Activated CD4-positive, alpha-beta T cell treated with anti-CD3 and anti-CD28 coated beads for 36 hours (primary cell): ENCODE measurements around the gene CYP1A1. TPM values are rescaled to one million over a fixed set of nuclear protein-coding genes. Genes with fewer than 3 reads are reported as not detected.

Experiments
- ATAC-seq: fragments of 200-7000 bp; cut with Tn5 transposase; one replicate; pipeline ENCODE4 v1.10.0; 2021; ENCODE audit warnings: mild to moderate bottlenecking, moderate library complexity
- CTCF ChIA-PET: fragments of 350-600 bp; sonication (Branson Sonifier 250); formaldehyde crosslinking; loops from one replicate; lab custom pipeline; 2021; ENCODE audit warnings: antibody characterized with exemption; lab: Charles Lee
- POLR2A ChIA-PET: fragments of 350-600 bp; sonication (Branson Sonifier 250); formaldehyde crosslinking; loops from one replicate; lab custom pipeline; 2021; ENCODE audit warnings: antibody characterized with exemption, inconsistent platforms; lab: Charles Lee
- DNase-seq: peaks from one replicate; pipeline ENCODE4 v3.0.0-alpha.2; 2020
- H3K27ac Mint-ChIP-seq: one replicate; pipeline ENCODE4 v1.8.0; 2021; ENCODE audit warnings: mixed read lengths
- H3K27me3 Mint-ChIP-seq: one replicate; pipeline ENCODE4 v1.8.0; 2021; ENCODE audit warnings: mixed read lengths
- H3K36me3 Mint-ChIP-seq: one replicate; pipeline ENCODE4 v1.8.0; 2021; ENCODE audit warnings: low read depth, mixed read lengths
- H3K4me1 Mint-ChIP-seq: one replicate; pipeline ENCODE4 v1.8.0; 2021; ENCODE audit warnings: mixed read lengths
- H3K4me3 Mint-ChIP-seq: one replicate; pipeline ENCODE4 v1.8.0; 2021; ENCODE audit warnings: mild to moderate bottlenecking, moderate library complexity, mixed read lengths
- H3K9me3 Mint-ChIP-seq: one replicate; pipeline ENCODE4 v1.8.0; 2021; ENCODE audit warnings: low read depth, mixed read lengths
- intact Hi-C, 2 experiments: fragments of 100-400 bp; cut with DNase I in 1 of 2; cut with micrococcal nuclease in 1 of 2; formaldehyde crosslinking; loops; one replicate each; pipeline versions ENCODE4 v1.14.2 to v1.15.1; 2022 to 2024; cut with DNase I, micrococcal nuclease
- total RNA-seq, 2 experiments: library from RNA; stranded (reverse); gene quantifications; one replicate each; pipeline ENCODE4 v1.2.3, GENCODE V29; 2021

CYP1A1 gene
- total RNA-seq, 2 experiments from 2014 or later = 2.0 to 2.2 TPM

GRCh38 chr15:74695597-74696397, 29.5 kb downstream of the CYP1A1 start, which contains the start of gene EDC3:
TSS of gene EDC3 (minus strand) at chr15:74696024. CDS start at chr15:74675124, 20,900 bp downstream.
- Mint-ChIP-seq H3K4me3 (peak within 1 kb of the TSS; percentile 98), H3K9me3 (no peaks in the 10 kb centered on the region), H3K36me3 (peaks cover 2% of the 10 kb centered on the region), H3K4me1 (peaks cover 27% of the 10 kb centered on the region), H3K27ac (peak within 1 kb of the TSS; percentile 99), H3K27me3 (no peaks in the 10 kb centered on the region)
- DNase-seq (peak; percentile 92), ATAC-seq (peak; percentile 91)
- intact Hi-C loops = loop anchor here in 1 of 2 experiments (1.0 to 10.0 kb wide), 7 partner anchors 80 to 701 kb away; partner anchors contain the start of genes ARID3B, CLK3, COX5A and PML
- CTCF ChIA-PET = interaction anchor here (0.5 to 1.3 kb wide), 8 partner anchors 24 to 797 kb away, joined by 3 to 4 read pairs (median 3); no protein-coding TSS in a partner anchor
- POLR2A ChIA-PET = no interaction called here

GRCh38 chr15:74692327-74692726, 33.0 kb downstream of the CYP1A1 start:
- POLR2A ChIA-PET = no interaction called here
- CTCF ChIA-PET = interaction anchor here (0.6 kb wide), 1 partner anchor 8 kb away, joined by 3 read pairs; no protein-coding TSS in a partner anchor
- no peaks in the 10 kb centered on the region for H3K9me3 Mint-ChIP-seq
- DNase-seq (no peak), ATAC-seq (no peak)
- peaks cover 27% of the 10 kb centered on the region for H3K4me1 Mint-ChIP-seq
- intact Hi-C loops = loop anchor here in 1 of 2 experiments (10.0 kb wide), 1 partner anchor 698 kb away; the partner anchor contains the start of genes PML and STOML1
- no peak overlapping the region for H3K4me3 Mint-ChIP-seq
- no peak overlapping the region for H3K27ac Mint-ChIP-seq
- H3K27me3 Mint-ChIP-seq = no peaks in the 10 kb centered on the region
- H3K36me3 Mint-ChIP-seq = peaks cover 2% of the 10 kb centered on the region

GRCh38 chr15:74683758-74684157, 41.6 kb downstream of the CYP1A1 start:
- DNase-seq = no peak
- POLR2A ChIA-PET = interaction anchor here (0.6 to 0.8 kb wide), 2 partner anchors 65 to 768 kb away, joined by 3 to 8 read pairs; partner anchors contain the start of gene CYP1A2
- Mint-ChIP-seq H3K4me1 (peaks cover 8% of the 10 kb centered on the region), H3K27ac (no peak overlapping the region), H3K27me3 (no peaks in the 10 kb centered on the region), H3K36me3 (peaks cover 19% of the 10 kb centered on the region), H3K9me3 (peaks cover 3% of the 10 kb centered on the region), H3K4me3 (no peak overlapping the region)
- CTCF ChIA-PET = interaction anchor here (0.6 to 1.2 kb wide), 3 partner anchors 62 to 1489 kb away, joined by 3 to 4 read pairs (median 3); no protein-coding TSS in a partner anchor
- intact Hi-C loops = no loop called here
- ATAC-seq = peak; percentile 39

GRCh38 chr15:74682954-74683353, 42.4 kb downstream of the CYP1A1 start:
- Mint-ChIP-seq H3K36me3 (peaks cover 19% of the 10 kb centered on the region), H3K9me3 (peaks cover 3% of the 10 kb centered on the region), H3K27ac (no peak overlapping the region), H3K27me3 (no peaks in the 10 kb centered on the region), H3K4me1 (peaks cover 8% of the 10 kb centered on the region), H3K4me3 (no peak overlapping the region)
- ATAC-seq (peak; percentile 65), DNase-seq (no peak)
- ChIA-PET POLR2A (no interaction called here), CTCF (interaction anchor here (0.8 to 1.2 kb wide), 2 partner anchors 62 to 1490 kb away, joined by 3 to 4 read pairs; no protein-coding TSS in a partner anchor)
- intact Hi-C loops = no loop called here

- Mint-ChIP-seq H3K27ac (no peak overlapping the region), H3K4me3 (no peak overlapping the region), H3K9me3 (peaks cover 3% of the 10 kb centered on the region), H3K27me3 (no peaks in the 10 kb centered on the region), H3K36me3 (peaks cover 17% of the 10 kb centered on the region), H3K4me1 (peaks cover 15% of the 10 kb centered on the region)
- POLR2A ChIA-PET = no interaction called here
- DNase-seq (no peak), ATAC-seq (no peak)
- intact Hi-C loops = no loop called here
- CTCF ChIA-PET = no interaction called here
Measured at GRCh38 chr15:74680456-74680855, 44.9 kb downstream of the CYP1A1 start.

- H3K9me3 Mint-ChIP-seq = no peaks in the 10 kb centered on the region
Measured at GRCh38 chr15:74676801-74677200, 48.5 kb downstream of the CYP1A1 start.

GRCh38 chr15:74674161-74674560, 51.2 kb downstream of the CYP1A1 start:
- no peak for DNase-seq
- POLR2A ChIA-PET = no interaction called here
- Mint-ChIP-seq H3K9me3 (no peaks in the 10 kb centered on the region), H3K27me3 (no peaks in the 10 kb centered on the region), H3K36me3 (peaks cover 16% of the 10 kb centered on the region), H3K27ac (no peak overlapping the region), H3K4me3 (no peak overlapping the region), H3K4me1 (peaks cover 8% of the 10 kb centered on the region)
- no peak for ATAC-seq
- CTCF ChIA-PET = interaction anchor here (0.5 to 0.9 kb wide), 3 partner anchors 9 to 163 kb away, joined by 3 to 8 read pairs (median 3); no protein-coding TSS in a partner anchor
- intact Hi-C loops = no loop called here

More at GRCh38 chr15:74676801-74677200, 48.5 kb downstream of the CYP1A1 start:
- intact Hi-C loops = no loop called here
- H3K36me3 Mint-ChIP-seq = peaks cover 12% of the 10 kb centered on the region
- H3K27ac Mint-ChIP-seq = no peak overlapping the region
- ATAC-seq (no peak), DNase-seq (no peak)
- POLR2A ChIA-PET = no interaction called here
- peaks cover 13% of the 10 kb centered on the region for H3K4me1 Mint-ChIP-seq
- H3K4me3 Mint-ChIP-seq = no peak overlapping the region
- H3K27me3 Mint-ChIP-seq = no peaks in the 10 kb centered on the region
- CTCF ChIA-PET = interaction anchor here (1.5 kb wide), 1 partner anchor 95 kb away, joined by 7 read pairs; no protein-coding TSS in a partner anchor

- ChIA-PET CTCF (interaction anchor here (1.3 kb wide), 1 partner anchor 38 kb away, joined by 3 read pairs; no protein-coding TSS in a partner anchor), POLR2A (interaction anchor here (0.6 kb wide), 1 partner anchor 200 kb away, joined by 7 read pairs; no protein-coding TSS in a partner anchor)
- Mint-ChIP-seq H3K36me3 (peaks cover 20% of the 10 kb centered on the region), H3K27ac (no peak overlapping the region), H3K27me3 (no peaks in the 10 kb centered on the region), H3K4me3 (no peak overlapping the region), H3K4me1 (no peaks in the 10 kb centered on the region), H3K9me3 (no peaks in the 10 kb centered on the region)
- DNase-seq = no peak
- intact Hi-C loops = no loop called here
- no peak for ATAC-seq
Measured at GRCh38 chr15:74669627-74670026, 55.7 kb downstream of the CYP1A1 start.

Other genes with a start within 250 kb of the CYP1A1 start
- 10 to 100 TPM; 23.9 to 25.4 TPM for gene ARID3B, start 184.3 kb downstream of the CYP1A1 start, total RNA-seq
- 100 to 1,000 TPM; 130 to 175 TPM for gene CLK3, start 109.7 kb downstream of the CYP1A1 start, total RNA-seq
- 10 to 100 TPM; 44.7 to 45.0 TPM for gene EDC3, start 29.5 kb downstream of the CYP1A1 start, total RNA-seq
- not detected for gene CYP1A2, start 23.3 kb upstream of the CYP1A1 start, total RNA-seq
- gene CSK, start 56.6 kb upstream of the CYP1A1 start, total RNA-seq = 100 to 1,000 TPM; 229 to 272 TPM
- under 1 TPM in 1 of 2 experiments, not detected in 1; 0.25 TPM for gene LMAN1L, start 87.3 kb upstream of the CYP1A1 start, total RNA-seq
- gene CPLX3, start 101.1 kb upstream of the CYP1A1 start, total RNA-seq = under 1 TPM in 1 of 2 experiments, not detected in 1; 0.11 TPM
- gene ULK3, start 117.6 kb upstream of the CYP1A1 start, total RNA-seq = 10 to 100 TPM; 40.3 to 45.2 TPM
- gene SCAMP2, start 147.8 kb upstream of the CYP1A1 start, total RNA-seq = 10 to 100 TPM; 61.6 to 83.4 TPM
- 10 to 100 TPM; 75.7 to 93.3 TPM for gene MPI, start 164.5 kb upstream of the CYP1A1 start, total RNA-seq
- gene FAM219B, start 181.3 kb upstream of the CYP1A1 start, total RNA-seq = 10 to 100 TPM; 39.3 to 49.7 TPM
- 100 to 1,000 TPM; 313 to 319 TPM for gene COX5A, start 212.5 kb upstream of the CYP1A1 start, total RNA-seq
- gene RPP25, start 231.2 kb upstream of the CYP1A1 start, total RNA-seq = 1 to 10 TPM; 5.4 to 6.2 TPM